Astrocyte (in vitro differentiated cells and primary cell): ENCODE results near the gene EGFR. TPM values are rescaled to one million over a fixed set of nuclear protein-coding genes. Genes with fewer than 3 reads are reported as not detected.

Experiments
- DNase-seq: peaks from one replicate; pipeline ENCODE4 v3.0.0-alpha.2; 2010; ENCODE audit warnings: low read depth
- FAIRE-seq: peaks from 2 replicates; lab custom pipeline; 2011; peaks lifted over from hg19 to GRCh38; lab: Jason Lieb, UNC
- H2AFZ ChIP-seq: 2 replicates; pipeline ENCODE4 v1.6.0; 2012; ENCODE audit warnings: low read depth, low read length, inconsistent platforms
- H3K27ac ChIP-seq: 2 replicates; pipeline ENCODE4 v1.5.1; 2011; ENCODE audit warnings: low read depth, low read length, inconsistent platforms
- H3K27me3 ChIP-seq: 2 replicates; pipeline ENCODE4 v1.6.0; 2011; ENCODE audit warnings: low read length, inconsistent platforms; ENCODE audit not compliant: insufficient read depth
- H3K36me3 ChIP-seq: 2 replicates; pipeline ENCODE4 v1.5.1; 2011; ENCODE audit warnings: low read length, inconsistent platforms; ENCODE audit not compliant: insufficient read depth
- H3K4me1 ChIP-seq: 2 replicates; pipeline ENCODE4 v1.5.1; 2011; ENCODE audit warnings: low read length, inconsistent platforms; ENCODE audit not compliant: insufficient read depth
- H3K4me2 ChIP-seq: 2 replicates; pipeline ENCODE4 v1.6.0; 2012; ENCODE audit warnings: low read length, inconsistent platforms
- H3K4me3 ChIP-seq: 2 replicates; pipeline ENCODE4 v1.5.1; 2011; ENCODE audit warnings: low read depth, mild to moderate bottlenecking, low read length, inconsistent platforms; ENCODE audit not compliant: insufficient read depth
- H3K79me2 ChIP-seq: 2 replicates; pipeline ENCODE4 v1.6.0; 2012; ENCODE audit warnings: mild to moderate bottlenecking, low read length, inconsistent platforms; ENCODE audit not compliant: insufficient read depth
- H3K9ac ChIP-seq: 2 replicates; pipeline ENCODE4 v1.6.0; 2012; ENCODE audit warnings: mild to moderate bottlenecking, low read length, inconsistent platforms
- H3K9me3 ChIP-seq: 2 replicates; pipeline ENCODE4 v1.5.1; 2012; ENCODE audit warnings: low read depth, mild to moderate bottlenecking, low read length, inconsistent platforms; ENCODE audit not compliant: insufficient read depth
- H4K20me1 ChIP-seq: 2 replicates; pipeline ENCODE4 v1.6.0; 2012; ENCODE audit warnings: low read length, inconsistent platforms; ENCODE audit not compliant: insufficient read depth
- H3K27ac Mint-ChIP-seq: one replicate; pipeline ENCODE4 v1.8.0; 2021; ENCODE audit warnings: mild to moderate bottlenecking, mixed read lengths; ENCODE audit not compliant: unreplicated experiment
- H3K27me3 Mint-ChIP-seq: one replicate; pipeline ENCODE4 v1.8.0; 2021; ENCODE audit warnings: low read depth, mixed read lengths; ENCODE audit not compliant: unreplicated experiment
- H3K36me3 Mint-ChIP-seq: one replicate; pipeline ENCODE4 v1.8.0; 2021; ENCODE audit warnings: low read depth, mixed read lengths; ENCODE audit not compliant: unreplicated experiment
- H3K4me1 Mint-ChIP-seq: one replicate; pipeline ENCODE4 v1.8.0; 2021; ENCODE audit warnings: low read depth, mixed read lengths; ENCODE audit not compliant: unreplicated experiment
- H3K4me3 Mint-ChIP-seq: one replicate; pipeline ENCODE4 v1.8.0; 2021; ENCODE audit warnings: mild to moderate bottlenecking, moderate library complexity, mixed read lengths; ENCODE audit not compliant: unreplicated experiment
- H3K9me3 Mint-ChIP-seq: one replicate; pipeline ENCODE4 v1.8.0; 2021; ENCODE audit warnings: mild to moderate bottlenecking, mixed read lengths; ENCODE audit not compliant: unreplicated experiment
- CTCF ChIP-seq: IDR thresholded peaks from 2 replicates; pipeline ENCODE4 v1.5.1; 2011; ENCODE audit warnings: low read depth, mild to moderate bottlenecking, inconsistent platforms, low read length, moderate library complexity; ENCODE audit not compliant: insufficient read depth
- EZH2 ChIP-seq: IDR thresholded peaks from 2 replicates; pipeline ENCODE4 v1.6.1; 2012; ENCODE audit warnings: mild to moderate bottlenecking, low read length, inconsistent platforms; ENCODE audit not compliant: insufficient read depth
- total RNA-seq: library from RNA; stranded (reverse); gene quantifications from 2 replicates; pipeline ENCODE4 v1.2.1, GENCODE V29; 2021

The EGFR gene
- total RNA-seq, 1 donor from 2014 or later = 27.3 TPM

DNA sequence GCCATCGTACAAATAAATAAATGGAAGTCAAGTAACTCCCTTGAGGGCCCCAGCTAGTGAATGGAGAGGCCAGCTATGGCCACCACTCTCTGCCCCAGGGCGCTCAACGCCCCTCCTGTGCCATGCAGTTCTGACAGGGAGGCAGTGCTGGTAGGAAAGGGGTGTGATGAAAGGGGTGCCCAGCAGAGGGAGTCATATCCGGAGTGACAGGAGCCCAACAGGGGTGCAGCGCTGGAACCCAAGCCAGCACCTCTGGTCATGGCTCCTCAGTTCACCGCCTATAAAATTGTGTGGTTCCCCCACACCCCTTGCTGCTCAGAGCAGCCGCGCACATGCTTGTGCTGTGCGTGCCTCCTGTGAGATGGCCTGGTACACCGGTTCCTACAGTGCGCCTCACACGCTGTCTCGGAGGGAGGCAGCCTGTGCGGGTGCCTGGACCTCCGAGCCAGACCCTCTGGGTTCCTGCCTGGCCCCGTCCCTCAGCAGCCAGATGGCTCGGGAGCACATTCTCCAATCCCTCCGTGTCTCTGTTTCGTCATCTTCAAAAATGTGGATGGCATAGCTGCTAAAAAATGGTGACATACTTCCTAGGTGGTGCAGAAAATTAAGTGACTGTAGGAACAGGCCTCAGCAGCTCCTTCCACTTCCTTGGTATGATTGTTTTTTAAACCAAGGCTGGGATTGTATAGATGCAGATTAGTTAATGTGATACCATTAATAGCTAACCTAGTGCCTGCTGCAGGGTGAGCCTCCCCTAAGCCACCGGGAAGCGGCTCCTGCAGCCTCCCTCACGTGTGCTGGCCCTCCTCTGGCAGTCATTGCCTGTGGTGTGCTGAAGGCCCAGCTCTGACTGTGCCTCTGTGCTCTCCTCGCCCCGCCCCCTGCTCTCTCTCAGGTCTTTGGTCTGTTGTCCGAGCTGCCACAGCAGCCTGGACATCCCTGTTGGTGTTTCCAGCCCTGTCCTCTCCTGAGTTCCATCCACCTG, 125.8 kb downstream of the EGFR start:
- TF ChIP-seq CTCF (peak; percentile 14), EZH2 (no peak)
- H2AFZ ChIP-seq = no peak overlapping the region
- H3K27me3 ChIP-seq = no peaks in the 10 kb centered on the region
- FAIRE-seq = no peak
- Mint-ChIP-seq H3K27ac (no peak overlapping the region), H3K4me1 (peaks cover 6% of the 10 kb centered on the region), H3K36me3 (peaks cover 8% of the 10 kb centered on the region), H3K27me3 (no peaks in the 10 kb centered on the region), H3K4me3 (no peak overlapping the region), H3K9me3 (no peaks in the 10 kb centered on the region)
- H3K4me3 ChIP-seq = no peak overlapping the region
- no peaks in the 10 kb centered on the region for H3K9me3 ChIP-seq
- H4K20me1 ChIP-seq = no peaks in the 10 kb centered on the region
- no peak overlapping the region for H3K4me2 ChIP-seq
- no peaks in the 10 kb centered on the region for H3K4me1 ChIP-seq
- no peak overlapping the region for H3K27ac ChIP-seq
- DNase-seq = no peak
- H3K36me3 ChIP-seq = peaks cover 53% of the 10 kb centered on the region
- no peak overlapping the region for H3K9ac ChIP-seq
- peaks cover 14% of the 10 kb centered on the region for H3K79me2 ChIP-seq

DNA sequence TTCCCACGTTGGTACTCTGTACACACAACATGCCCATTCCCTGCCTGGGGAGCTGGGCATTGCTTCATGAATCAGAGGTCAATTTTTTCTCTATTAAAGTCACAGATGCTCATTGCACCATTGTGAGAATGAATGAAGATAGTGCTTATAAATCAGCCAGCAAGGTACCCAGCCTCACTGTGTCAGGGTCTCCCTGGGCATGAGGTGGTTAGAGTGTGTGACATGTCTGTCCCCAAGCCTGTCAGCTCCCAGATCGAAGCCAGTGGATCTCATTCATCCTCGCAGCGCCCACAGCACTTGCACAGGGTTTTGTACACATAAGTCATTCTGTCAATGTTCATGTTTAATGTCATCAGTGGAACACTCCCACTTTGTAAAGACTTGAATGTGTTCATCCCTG, 126.8 kb downstream of the EGFR start:
- H3K36me3 Mint-ChIP-seq = peaks cover 11% of the 10 kb centered on the region

More for the DNA sequence above, 126.8 kb downstream of the EGFR start:
- no peaks in the 10 kb centered on the region for H3K27me3 Mint-ChIP-seq
- no peak overlapping the region for H3K4me3 Mint-ChIP-seq
- H3K36me3 ChIP-seq = peaks cover 50% of the 10 kb centered on the region
- H3K9me3 Mint-ChIP-seq = no peaks in the 10 kb centered on the region
- DNase-seq (no peak), FAIRE-seq (no peak)
- H4K20me1 ChIP-seq = no peaks in the 10 kb centered on the region
- H3K27me3 ChIP-seq = no peaks in the 10 kb centered on the region
- H3K79me2 ChIP-seq = peaks cover 7% of the 10 kb centered on the region
- peaks cover 5% of the 10 kb centered on the region for H3K4me1 Mint-ChIP-seq
- no peaks in the 10 kb centered on the region for H3K9me3 ChIP-seq
- H3K9ac ChIP-seq = no peak overlapping the region
- H3K4me2 ChIP-seq = no peak overlapping the region
- no peak overlapping the region for H2AFZ ChIP-seq
- TF ChIP-seq CTCF = no peak
- H3K27ac Mint-ChIP-seq = no peak overlapping the region
- H3K27ac ChIP-seq = no peak overlapping the region
- H3K4me1 ChIP-seq = no peaks in the 10 kb centered on the region
- H3K4me3 ChIP-seq = no peak overlapping the region
